NCI-H1092 (cell line): ENCODE measurements around the gene TMEM9.

Experiments used
- DNase-seq: peaks from one replicate; lab custom pipeline; 2025; lab: John Stamatoyannopoulos, UW

The TMEM9 gene

GRCh38 chr1:201105688-201106087 is 48.6 kb downstream of the TMEM9 start:
- DNase-seq, result no peak

GRCh38 chr1:201104141-201104540 is 50.1 kb downstream of the TMEM9 start:
- no peak for DNase-seq

GRCh38 chr1:201103666-201104065 is 50.6 kb downstream of the TMEM9 start:
- no peak for DNase-seq

- no peak for DNase-seq
Measured at GRCh38 chr1:201100169-201100930, 53.9 kb downstream of the TMEM9 start.

DNA sequence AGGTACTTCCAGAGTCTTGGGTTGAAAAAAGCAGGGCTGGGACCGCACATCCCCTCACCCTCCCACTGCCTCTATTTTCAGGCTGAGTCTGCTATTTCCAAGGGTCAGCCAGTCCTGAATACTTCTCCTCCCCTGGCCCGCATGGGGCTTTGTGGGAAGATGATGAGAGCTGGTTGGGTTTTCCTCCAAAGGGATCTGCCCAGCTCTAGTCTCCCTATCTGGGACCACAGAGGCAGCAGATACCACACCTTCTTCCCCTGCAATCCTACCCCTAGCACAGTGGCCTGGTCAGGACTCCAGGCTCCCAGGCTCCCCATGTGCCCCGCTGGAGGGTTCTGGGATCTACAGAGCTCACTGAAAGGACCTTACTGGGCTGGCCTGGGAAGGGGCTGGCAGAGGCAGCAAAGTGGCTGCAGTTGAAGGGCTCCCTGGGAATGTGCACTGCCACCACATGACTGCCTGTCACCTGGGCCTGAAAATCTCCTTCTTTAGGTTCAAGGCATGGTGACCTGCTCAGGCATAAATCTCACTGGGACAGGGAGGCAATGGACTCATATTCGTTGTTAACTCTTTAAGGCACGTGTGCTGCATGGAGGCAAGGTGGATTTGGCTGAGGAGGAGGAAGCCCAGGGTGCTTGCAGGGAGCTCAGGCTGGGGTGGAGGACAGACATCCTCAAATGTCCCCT is 55.1 kb downstream of the TMEM9 start:
- no peak for DNase-seq

DNA sequence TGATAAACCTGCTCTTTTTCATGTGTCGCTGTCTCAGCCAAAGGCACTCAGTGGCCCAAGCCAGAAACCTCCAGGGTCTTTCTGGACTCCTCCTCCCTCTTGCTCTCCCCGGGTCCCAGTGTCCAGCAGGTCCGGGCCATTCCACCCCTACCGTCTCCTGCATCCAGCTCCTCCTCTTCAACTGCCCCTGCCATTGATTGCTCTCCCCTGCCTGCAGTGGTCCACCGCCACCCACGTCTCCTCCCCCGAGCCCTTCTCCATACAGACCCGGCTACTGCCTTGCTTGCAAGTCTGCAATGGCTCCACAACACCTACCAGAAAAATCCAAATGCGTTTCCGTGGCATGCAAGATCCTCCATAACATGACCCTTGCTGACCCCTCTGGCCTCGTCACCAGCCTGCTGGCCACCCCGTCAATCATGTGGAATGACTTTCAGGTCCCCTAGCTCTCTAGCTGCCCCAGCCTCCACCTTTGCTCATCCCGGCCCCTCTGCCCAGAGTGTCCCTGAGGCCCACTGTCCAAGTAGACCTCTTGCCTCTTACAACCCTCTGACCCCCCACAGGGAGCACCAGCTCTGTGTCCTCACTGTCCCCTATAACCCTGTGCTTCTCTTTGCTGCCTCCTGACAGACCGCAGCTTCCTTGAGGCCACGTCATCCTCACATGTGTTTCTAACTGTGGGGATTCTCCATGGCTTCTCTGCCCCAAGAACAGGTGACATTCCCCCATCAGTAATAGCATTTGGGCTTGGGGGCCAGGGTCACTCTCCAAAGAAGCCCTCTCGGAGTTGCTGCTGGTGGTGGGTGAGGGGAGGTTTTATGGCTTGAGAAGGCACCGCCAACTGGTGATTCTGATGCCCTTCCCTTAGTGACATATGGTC is 57.1 kb downstream of the TMEM9 start:
- DNase-seq, result no peak

GRCh38 chr1:201096041-201096461 is 58.2 kb downstream of the TMEM9 start:
- peak; percentile 15 for DNase-seq

- DNase-seq, result no peak
Measured at GRCh38 chr1:201095581-201095980, 58.7 kb downstream of the TMEM9 start.

- DNase-seq, result no peak
Measured at GRCh38 chr1:201094832-201095231, 59.4 kb downstream of the TMEM9 start.

- no peak for DNase-seq
Measured at GRCh38 chr1:201093962-201094361, 60.3 kb downstream of the TMEM9 start.

DNA sequence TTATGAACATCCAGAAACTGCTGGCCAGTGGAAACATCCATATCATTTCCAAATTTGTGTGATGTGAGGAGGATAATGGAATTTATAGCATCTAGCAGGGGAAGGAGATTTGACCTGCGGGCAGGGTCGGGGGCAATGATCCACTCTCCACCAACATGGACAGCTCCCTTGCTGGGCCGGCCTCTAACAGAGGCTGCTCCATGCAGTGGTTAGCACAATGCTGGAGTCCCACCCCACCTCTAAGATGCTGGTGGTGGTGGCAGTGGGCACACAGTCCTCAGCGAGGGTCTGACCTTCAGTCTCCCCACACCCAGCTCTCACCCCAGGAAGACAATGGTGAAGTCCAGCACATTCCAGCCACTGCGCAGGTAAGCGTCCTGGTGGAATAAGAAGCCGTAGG is 60.7 kb downstream of the TMEM9 start:
- DNase-seq, result no peak

GRCh38 chr1:201092738-201093137 is 61.5 kb downstream of the TMEM9 start:
- DNase-seq, result no peak

DNA sequence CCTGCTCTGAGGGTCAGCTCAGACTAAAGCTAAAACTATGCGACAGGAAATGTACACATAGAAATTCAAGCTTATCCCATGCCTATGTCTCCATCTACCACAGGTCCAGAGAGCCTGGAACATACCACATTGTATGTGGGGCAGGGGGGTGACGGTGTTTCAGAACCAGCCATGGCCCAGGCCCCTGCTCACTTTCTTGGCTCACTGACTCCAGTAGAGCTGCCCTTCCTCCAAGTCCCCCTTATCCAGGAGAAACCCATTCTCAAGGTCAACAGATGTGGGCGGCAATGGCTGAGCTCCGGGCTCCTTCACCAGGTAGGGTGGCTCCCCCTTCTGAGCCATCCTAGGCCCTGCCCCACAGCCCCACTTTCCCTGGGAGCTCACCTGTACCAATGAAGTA is 63.0 kb downstream of the TMEM9 start:
- no peak for DNase-seq

GRCh38 chr1:201090541-201090940 is 63.7 kb downstream of the TMEM9 start:
- DNase-seq, result no peak

GRCh38 chr1:201089596-201089995 is 64.7 kb downstream of the TMEM9 start:
- DNase-seq, result no peak

- DNase-seq, result no peak
Measured at GRCh38 chr1:201088901-201089525, 65.3 kb downstream of the TMEM9 start.

GRCh38 chr1:201088395-201088794 is 65.9 kb downstream of the TMEM9 start:
- DNase-seq, result no peak

DNA sequence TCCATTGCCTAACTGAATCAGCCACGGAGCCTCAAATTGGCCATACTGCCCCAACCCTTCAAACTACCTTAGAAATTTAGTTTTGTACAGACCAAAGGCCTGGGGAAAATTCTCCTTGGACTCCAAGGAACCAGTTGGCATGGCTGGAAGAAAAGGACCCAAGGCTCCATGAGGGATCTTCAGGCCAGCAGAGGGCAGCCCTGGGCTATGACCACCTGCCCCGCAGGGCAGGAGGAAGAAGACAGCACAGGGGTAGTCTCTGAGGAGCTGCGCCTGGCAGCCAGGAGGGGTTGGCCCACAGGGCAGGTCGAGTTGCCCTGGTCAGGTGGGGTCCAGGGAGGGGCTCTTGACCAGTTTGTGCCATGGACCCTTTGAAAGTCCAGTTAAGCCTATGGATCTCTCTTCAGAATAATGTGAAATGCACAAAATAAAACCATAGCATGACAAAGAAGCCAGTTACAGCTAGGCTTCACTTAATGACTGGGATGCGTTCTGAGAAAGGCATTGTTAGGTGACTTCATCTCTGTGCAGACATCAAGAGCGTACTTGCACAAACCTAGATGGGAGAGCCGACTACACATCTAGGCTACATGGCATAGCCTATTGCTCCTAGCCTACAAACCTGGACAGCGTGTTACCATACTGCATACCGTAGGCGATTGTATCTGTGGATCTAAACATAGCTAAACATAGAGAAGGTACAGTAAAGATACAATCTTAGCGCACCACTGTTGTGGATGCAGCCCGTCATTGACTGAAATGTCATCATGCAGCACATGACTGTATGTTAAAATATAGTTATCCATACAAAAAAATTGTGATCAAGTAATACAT is 68.2 kb downstream of the TMEM9 start:
- peak; percentile 17 for DNase-seq
